GM23338 (cell line): Measurements from ENCODE around the gene CD59. TPM values are rescaled to one million over a fixed set of nuclear protein-coding genes. Genes with fewer than 3 reads are reported as not detected.
A peak's percentile ranks its signal among the peaks of the same experiment; 100 is the strongest.

Experiments used
- ATAC-seq: fragments of 200-7000 bp; cut with Tn5 transposase; 3 replicates; pipeline ENCODE4 v1.9.1; 2020
- DNase-seq: peaks from one replicate; pipeline ENCODE4 v3.0.0-alpha.2; 2015; ENCODE audit warnings: low spot score
- H2AFZ ChIP-seq: fragments of 200-600 bp; sonication (generic); 2 replicates; pipeline ENCODE4 v1.8.0; 2016; ENCODE audit warnings: antibody characterized with exemption, mild to moderate bottlenecking, moderate library complexity
- H3F3A ChIP-seq: fragments of 200-600 bp; sonication (generic); replicated peaks from 2 replicates; pipeline ENCODE4 v1.8.0; 2017; ENCODE audit warnings: antibody characterized with exemption, mixed run types, low read depth
- H3K27ac ChIP-seq: fragments of 200-600 bp; sonication (generic); 2 replicates; pipeline ENCODE4 v1.6.1; 2016; ENCODE audit warnings: low read depth
- H3K27me3 ChIP-seq: fragments of 200-600 bp; sonication (generic); 2 replicates; pipeline ENCODE4 v1.8.0; 2016; ENCODE audit warnings: mild to moderate bottlenecking, mixed run types, moderate library complexity; ENCODE audit not compliant: insufficient read depth
- H3K36me3 ChIP-seq: fragments of 200-600 bp; sonication (generic); 2 replicates; pipeline ENCODE4 v1.8.0; 2016; ENCODE audit warnings: mild to moderate bottlenecking; ENCODE audit not compliant: insufficient read depth
- H3K4me1 ChIP-seq: fragments of 200-600 bp; sonication (generic); 2 replicates; pipeline ENCODE4 v1.8.0; 2016; ENCODE audit warnings: mild to moderate bottlenecking, moderate library complexity; ENCODE audit not compliant: insufficient read depth
- H3K4me2 ChIP-seq: fragments of 200-600 bp; sonication (generic); 2 replicates; pipeline ENCODE4 v1.7.1; 2017; ENCODE audit warnings: mixed run types
- H3K4me3 ChIP-seq: fragments of 200-600 bp; sonication (generic); 2 replicates; pipeline ENCODE4 v1.6.1; 2016; ENCODE audit warnings: mixed run types
- H3K79me2 ChIP-seq: fragments of 200-600 bp; sonication (generic); replicated peaks from 2 replicates; pipeline ENCODE4 v1.8.0; 2017; ENCODE audit warnings: mild to moderate bottlenecking; ENCODE audit not compliant: insufficient read depth
- H3K9me2 ChIP-seq: fragments of 200-600 bp; sonication (generic); 2 replicates; pipeline ENCODE4 v1.8.0; 2017; ENCODE audit not compliant: insufficient read depth
- H4K20me1 ChIP-seq: fragments of 200-600 bp; sonication (generic); replicated peaks from 2 replicates; pipeline ENCODE4 v1.8.0; 2017; ENCODE audit warnings: mild to moderate bottlenecking; ENCODE audit not compliant: insufficient read depth
- H3K27ac Mint-ChIP-seq: 2 replicates; pipeline ENCODE4 v1.8.0; 2020; ENCODE audit warnings: inconsistent platforms, mild to moderate bottlenecking, moderate library complexity, mixed read lengths
- H3K27me3 Mint-ChIP-seq: 3 replicates; pipeline ENCODE4 v1.8.0; 2022; ENCODE audit warnings: low read depth, mild to moderate bottlenecking, moderate library complexity, mixed read lengths, inconsistent platforms; ENCODE audit not compliant: insufficient read depth, poor library complexity
- H3K36me3 Mint-ChIP-seq: 3 replicates; pipeline ENCODE4 v1.8.0; 2021; ENCODE audit warnings: low read depth, mild to moderate bottlenecking, inconsistent platforms, moderate library complexity, mixed read lengths
- H3K4me1 Mint-ChIP-seq: 3 replicates; pipeline ENCODE4 v1.8.0; 2020; ENCODE audit warnings: mild to moderate bottlenecking, inconsistent platforms, mixed read lengths
- H3K4me3 Mint-ChIP-seq: 3 replicates; pipeline ENCODE4 v1.8.0; 2021; ENCODE audit warnings: moderate library complexity, mild to moderate bottlenecking, inconsistent platforms, mixed read lengths
- H3K9me3 Mint-ChIP-seq: 3 replicates; pipeline ENCODE4 v1.8.0; 2020; ENCODE audit warnings: moderate library complexity, mild to moderate bottlenecking, inconsistent platforms, mixed read lengths
- CREB1 ChIP-seq: fragments of 250-450 bp; sonication (Bioruptor Pico); IDR thresholded peaks from 2 replicates; pipeline ENCODE4 v1.5.0; 2020; ENCODE audit warnings: low read depth, mild to moderate bottlenecking, moderate library complexity
- ETS1 ChIP-seq: IDR thresholded peaks from 2 replicates; pipeline ENCODE4 v1.6.1; 2016; ENCODE audit warnings: antibody characterized with exemption
- JUNB ChIP-seq: IDR thresholded peaks from one replicate; pipeline ENCODE4 v1.6.1; 2016; ENCODE audit warnings: antibody characterized with exemption; ENCODE audit not compliant: unreplicated experiment
- NANOG ChIP-seq: IDR thresholded peaks from 2 replicates; pipeline ENCODE4 v1.6.1; 2016; ENCODE audit warnings: antibody characterized with exemption, borderline replicate concordance
- REST ChIP-seq: IDR thresholded peaks from one replicate; pipeline ENCODE4 v1.6.1; 2018; ENCODE audit warnings: antibody characterized with exemption; ENCODE audit not compliant: unreplicated experiment
- ZNF114 ChIP-seq: fragments of 250-450 bp; sonication (Bioruptor Pico); IDR thresholded peaks from 2 replicates; pipeline ENCODE4 v1.5.0; 2020; ENCODE audit warnings: mild to moderate bottlenecking, moderate library complexity
- ZNF462 ChIP-seq: fragments of 250-450 bp; sonication (Bioruptor Pico); IDR thresholded peaks from 2 replicates; pipeline ENCODE4 v1.5.0; 2020; ENCODE audit warnings: mild to moderate bottlenecking, moderate library complexity
- polyA plus RNA-seq: library from polyadenylated mRNA; unstranded; fragments of >200 nt; fragmentation: Nextera tagmentation; extraction: Ambion mirVana; gene quantifications from 2 replicates; pipeline ENCODE4 v1.2.1, GENCODE V29; 2016
- total RNA-seq: library from RNA; depleted of rRNA; stranded (reverse); fragments of >200 nt; shearing (Covaris generic); gene quantifications from 2 replicates; pipeline ENCODE4 v1.2.3, GENCODE V29; 2014

Gene CD59
- total and polyA plus RNA-seq, 2 experiments from 2014 or later = 41.5 to 86.6 TPM

- Histone ChIP-seq H4K20me1 (peaks cover 20% of the 10 kb centered on the region), H3K9me2 (no peaks in the 10 kb centered on the region), H3K4me2 (peak overlapping the region; percentile 100), H3F3A (no peaks in the 10 kb centered on the region; the same call in 1 of the 2 replicates), H3K27me3 (peaks cover 15% of the 10 kb centered on the region), H3K79me2 (peaks cover 51% of the 10 kb centered on the region), H3K4me1 (peaks cover 21% of the 10 kb centered on the region), H3K4me3 (peak overlapping the region; percentile 98), H3K36me3 (no peaks in the 10 kb centered on the region), H2AFZ (peak overlapping the region; percentile 94), H3K27ac (peak overlapping the region; percentile 26; the same call in 1 of the 2 replicates)
- Mint-ChIP-seq H3K27ac (no peak overlapping the region), H3K36me3 (no peaks in the 10 kb centered on the region), H3K4me3 (peak overlapping the region; percentile 86), H3K4me1 (peaks cover 25% of the 10 kb centered on the region), H3K9me3 (no peaks in the 10 kb centered on the region), H3K27me3 (peaks cover 14% of the 10 kb centered on the region)
- TF ChIP-seq CREB1 (CRISPR knock-in tag) = no peak
- no peak for TF ChIP-seq NANOG
- TF ChIP-seq REST = no peak
- no peak for TF ChIP-seq ZNF462
- TF ChIP-seq ZNF114 = no peak
- TF ChIP-seq JUNB = no peak
- TF ChIP-seq ETS1 = no peak
- ATAC-seq (peak; percentile 20), DNase-seq (peak; percentile 52)
Observed at GRCh38 chr11:33735271-33736147, 714 bp downstream of the CD59 start.
